HL-60 (cell line): ENCODE measurements around the gene DNAH5.

Experiments
- CTCF ChIP-seq: IDR thresholded peaks from one replicate; pipeline ENCODE4 v1.5.1; 2011; ENCODE audit warnings: low read length, control low read depth, inconsistent platforms; ENCODE audit not compliant: insufficient read depth
- GABPA ChIP-seq: IDR thresholded peaks from 2 replicates; pipeline ENCODE4 v1.6.1; 2012; ENCODE audit warnings: low read depth

- TF ChIP-seq GABPA (no peak), CTCF (no peak)
Observed at GRCh38 chr5:13659391-13659790, 285.1 kb downstream of the DNAH5 start.
